ENCODE data around the gene FAM98C.

Gene FAM98C

DNA sequence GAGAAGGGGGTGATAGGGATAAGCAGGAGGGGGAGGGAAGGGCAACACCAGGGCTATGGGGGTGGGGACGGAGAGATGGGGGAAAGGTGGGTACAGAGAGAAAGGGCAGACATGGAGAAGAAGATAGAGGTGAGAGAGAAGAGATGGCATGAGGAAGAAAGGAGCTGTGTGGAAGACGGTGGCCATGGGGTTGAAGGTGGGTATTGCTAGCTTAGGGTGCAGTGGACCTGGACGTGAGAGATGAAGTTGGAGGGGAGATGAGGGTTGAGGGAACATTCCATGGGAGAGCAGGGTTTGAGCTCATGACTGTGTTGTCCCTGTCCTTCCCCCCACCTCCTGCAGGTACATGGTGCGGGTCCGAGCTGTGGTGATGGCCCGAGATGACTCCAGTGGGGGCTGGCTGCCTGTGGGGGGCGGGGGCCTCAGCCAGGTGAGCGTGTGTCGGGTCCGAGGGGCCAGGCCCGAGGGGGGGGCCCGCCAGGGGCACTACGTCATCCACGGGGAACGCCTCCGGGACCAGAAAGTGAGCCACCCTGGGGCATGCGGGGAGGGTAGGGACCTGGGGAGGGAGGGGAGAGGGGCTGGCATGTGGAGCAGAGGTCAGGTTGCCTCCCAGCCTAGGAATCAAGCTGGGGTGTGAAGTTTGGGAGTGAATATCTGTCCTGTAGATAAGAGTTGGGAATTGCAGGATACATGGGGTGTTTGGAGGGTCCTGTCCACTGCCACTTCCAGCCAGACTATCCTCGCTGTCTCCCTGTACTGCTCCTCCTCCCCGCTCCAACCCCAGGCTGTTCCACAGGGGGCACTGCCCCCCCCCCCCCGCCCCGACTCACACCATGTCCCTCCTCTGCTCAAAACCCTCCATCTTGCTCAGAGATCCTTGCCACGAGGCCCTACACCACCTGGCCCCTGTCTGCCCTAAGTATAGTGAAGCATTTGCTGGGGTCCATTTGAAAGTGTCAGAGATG, 12.7 kb upstream of the FAM98C start:
- Histone ChIP-seq H3K36me3 (replicated peaks) (peaks cover 15% of the 10 kb centered on the region), H3K27ac (no peak overlapping the region), H3K4me3 (ENCODE audit: low read depth, low read length) (peak overlapping the region; percentile 77), H3K27me3 (replicated peaks) (no peaks in the 10 kb centered on the region)
- in situ Hi-C loops (cut with HindIII; ENCODE audit: low pct_ligation_motif_present, low sequenced_read_pairs) = no loop called here
- TF ChIP-seq CTCF (IDR thresholded peaks at IDR 0.05; ENCODE audit: low read depth, low read length, missing control alignments) = no peak
- no peak for DNase-seq

GRCh38 chr19:38391911-38392464, 10.9 kb upstream of the FAM98C start:
- in situ Hi-C loops (cut with HindIII; ENCODE audit: low pct_ligation_motif_present, low sequenced_read_pairs) = no loop called here
- no peaks in the 10 kb centered on the region for H3K27me3 ChIP-seq (replicated peaks)
- DNase-seq = no peak

DNA sequence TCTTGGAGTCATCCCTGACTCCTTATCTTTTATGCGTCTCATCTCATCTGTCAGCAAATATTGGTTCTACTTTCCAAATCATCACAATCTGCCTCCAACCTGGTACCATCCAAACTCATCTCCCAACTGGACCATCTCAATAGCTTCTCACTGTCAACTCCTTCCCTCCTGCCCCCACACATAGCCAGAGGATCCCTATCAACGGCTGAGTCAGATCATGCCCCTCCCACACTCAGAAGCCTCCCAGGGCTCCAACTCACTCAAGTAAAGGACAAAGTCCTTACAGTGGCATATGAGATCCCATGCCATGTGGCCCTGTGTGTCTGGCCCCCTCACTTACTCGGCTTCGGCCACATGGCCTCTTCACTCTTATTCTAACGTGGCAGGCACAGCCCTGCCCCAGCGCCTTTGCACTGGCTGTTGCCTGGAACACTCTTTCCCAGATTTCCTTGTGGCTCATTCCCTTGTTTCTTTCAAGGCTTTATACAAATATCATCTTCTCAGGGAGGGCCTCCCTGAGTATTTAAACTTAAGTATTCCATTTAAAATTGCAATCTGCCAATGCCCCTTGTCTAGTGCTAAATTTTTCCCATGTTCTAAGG, 10.1 kb upstream of the FAM98C start:
- no peak for TF ChIP-seq CTCF (IDR thresholded peaks at IDR 0.05; ENCODE audit: low read depth, low read length, missing control alignments)
- Histone ChIP-seq H3K4me3 (ENCODE audit: low read depth, low read length) (no peak overlapping the region), H3K36me3 (replicated peaks) (peaks cover 13% of the 10 kb centered on the region), H3K27me3 (replicated peaks) (no peaks in the 10 kb centered on the region), H3K27ac (no peak overlapping the region)
- in situ Hi-C loops (cut with HindIII; ENCODE audit: low pct_ligation_motif_present, low sequenced_read_pairs) = no loop called here
- peak; percentile 69 for DNase-seq

More at GRCh38 chr19:38391911-38392464, 10.9 kb upstream of the FAM98C start:
- Histone ChIP-seq H3K36me3 (replicated peaks) (peaks cover 13% of the 10 kb centered on the region), H3K27ac (no peak overlapping the region), H3K4me3 (ENCODE audit: low read depth, low read length) (no peak overlapping the region)
- TF ChIP-seq CTCF (IDR thresholded peaks at IDR 0.05; ENCODE audit: low read depth, low read length, missing control alignments) = no peak

DNA sequence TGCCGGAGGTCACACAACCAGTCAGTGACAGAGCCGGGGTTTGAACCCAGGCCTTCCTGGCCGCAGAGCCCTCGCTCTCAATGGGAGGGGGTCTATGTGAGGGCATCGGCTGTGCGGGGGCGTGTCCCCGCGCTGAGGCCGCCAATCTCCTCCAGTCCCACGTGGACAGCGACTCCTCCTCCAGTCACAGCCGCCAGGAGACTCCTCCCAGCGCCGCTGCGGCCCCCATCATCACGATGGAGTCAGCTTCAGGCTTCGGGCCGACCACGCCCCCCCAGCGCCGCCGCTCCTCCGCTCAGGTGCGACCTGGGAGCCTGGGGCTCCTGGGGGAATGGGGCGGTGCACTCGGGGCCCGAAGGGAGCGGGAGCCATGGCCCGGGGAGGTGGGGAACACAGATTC, 8.4 kb upstream of the FAM98C start:
- H3K36me3 ChIP-seq (replicated peaks) = peaks cover 13% of the 10 kb centered on the region
- no peak overlapping the region for H3K27ac ChIP-seq
- no peak for TF ChIP-seq CTCF (IDR thresholded peaks at IDR 0.05; ENCODE audit: low read depth, low read length, missing control alignments)
- no peaks in the 10 kb centered on the region for H3K27me3 ChIP-seq (replicated peaks)
- DNase-seq = peak; percentile 25
- peak overlapping the region; percentile 12 for H3K4me3 ChIP-seq (ENCODE audit: low read depth, low read length)
- in situ Hi-C loops (cut with HindIII; ENCODE audit: low pct_ligation_motif_present, low sequenced_read_pairs) = no loop called here

- H3K36me3 ChIP-seq (replicated peaks) = peaks cover 13% of the 10 kb centered on the region
- H3K27ac ChIP-seq = no peak overlapping the region
- H3K27me3 ChIP-seq (replicated peaks) = no peaks in the 10 kb centered on the region
- no peak for DNase-seq
- in situ Hi-C loops (cut with HindIII; ENCODE audit: low pct_ligation_motif_present, low sequenced_read_pairs) = no loop called here
- H3K4me3 ChIP-seq (ENCODE audit: low read depth, low read length) = no peak overlapping the region
- no peak for TF ChIP-seq CTCF (IDR thresholded peaks at IDR 0.05; ENCODE audit: low read depth, low read length, missing control alignments)
These were observed 7.3 kb upstream of the FAM98C start for GRCh38 chr19:38395381-38396114.
